Nephron progenitor cell (in vitro differentiated cells): ENCODE data around the gene SORT1.

Experiments used
- DNase-seq: peaks from one replicate; pipeline ENCODE4 v3.0.0; 2021
- H3K27ac Mint-ChIP-seq: 2 replicates; pipeline ENCODE4 v1.8.0; 2021; ENCODE audit warnings: mild to moderate bottlenecking, moderate library complexity, mixed read lengths
- H3K27me3 Mint-ChIP-seq: 2 replicates; pipeline ENCODE4 v1.8.0; 2021; ENCODE audit warnings: mild to moderate bottlenecking, low read depth, mixed read lengths; ENCODE audit not compliant: poor library complexity
- H3K36me3 Mint-ChIP-seq: 2 replicates; pipeline ENCODE4 v1.8.0; 2021; ENCODE audit warnings: low read depth, mixed read lengths
- H3K4me1 Mint-ChIP-seq: 2 replicates; pipeline ENCODE4 v1.8.0; 2021; ENCODE audit warnings: mixed read lengths
- H3K4me3 Mint-ChIP-seq: 2 replicates; pipeline ENCODE4 v1.8.0; 2021; ENCODE audit warnings: mild to moderate bottlenecking, moderate library complexity, mixed read lengths
- H3K9me3 Mint-ChIP-seq: 2 replicates; pipeline ENCODE4 v1.8.0; 2021; ENCODE audit warnings: mild to moderate bottlenecking, moderate library complexity, mixed read lengths
- CTCF ChIP-seq: fragments of 200-600 bp; sonication (generic); IDR thresholded peaks from 2 replicates; pipeline ENCODE4 v1.5.0; 2021; ENCODE audit warnings: antibody characterized with exemption

SORT1 gene

GRCh38 chr1:109261578-109261977 lies 136.1 kb downstream of the SORT1 start:
- no peak overlapping the region for H3K27ac Mint-ChIP-seq
- DNase-seq: no peak
- H3K9me3 Mint-ChIP-seq: no peaks in the 10 kb centered on the region
- H3K4me1 Mint-ChIP-seq: peaks cover 39% of the 10 kb centered on the region
- no peak overlapping the region for H3K4me3 Mint-ChIP-seq
- no peak for TF ChIP-seq CTCF
- peaks cover 3% of the 10 kb centered on the region for H3K27me3 Mint-ChIP-seq
- H3K36me3 Mint-ChIP-seq: no peaks in the 10 kb centered on the region

- peaks cover 3% of the 10 kb centered on the region for H3K27me3 Mint-ChIP-seq
- TF ChIP-seq CTCF: no peak
- H3K9me3 Mint-ChIP-seq: no peaks in the 10 kb centered on the region
- no peak overlapping the region for H3K27ac Mint-ChIP-seq
- no peaks in the 10 kb centered on the region for H3K36me3 Mint-ChIP-seq
- H3K4me3 Mint-ChIP-seq: no peak overlapping the region
- peaks cover 44% of the 10 kb centered on the region for H3K4me1 Mint-ChIP-seq
- DNase-seq: no peak
Measured at GRCh38 chr1:109261006-109261405, 136.7 kb downstream of the SORT1 start.

- H3K27ac Mint-ChIP-seq: no peak overlapping the region
- peaks cover 54% of the 10 kb centered on the region for H3K4me1 Mint-ChIP-seq
- no peak for TF ChIP-seq CTCF
- no peak overlapping the region for H3K4me3 Mint-ChIP-seq
- no peak for DNase-seq
- H3K36me3 Mint-ChIP-seq: no peaks in the 10 kb centered on the region
- no peaks in the 10 kb centered on the region for H3K9me3 Mint-ChIP-seq
- peaks cover 8% of the 10 kb centered on the region for H3K27me3 Mint-ChIP-seq
Measured at GRCh38 chr1:109259674-109260557, 137.8 kb downstream of the SORT1 start.
